ENCODE results near the gene HERC6.
A peak's percentile ranks its signal among the peaks of the same experiment; 100 is the strongest.
"Not testable (repeated sequence)": the region's sequence is repeated elsewhere in the genome, so short reads cannot be mapped to it uniquely, and the experiment has no call there.

The HERC6 gene

GRCh38 chr4:88447371-88448095 is 68.9 kb downstream of the HERC6 start:
- H3K4me3 ChIP-seq: no peak overlapping the region
- H3K27ac ChIP-seq: no peak overlapping the region
- no peak for DNase-seq (ENCODE audit: low spot score)
- TF ChIP-seq CTCF (IDR thresholded peaks at IDR 0.05): no peak

- not testable (repeated sequence) for DNase-seq (ENCODE audit: low spot score); H3K4me3 ChIP-seq; H3K27ac ChIP-seq
Measured at GRCh38 chr4:88448211-88448765, 69.6 kb downstream of the HERC6 start.

- H3K4me3 ChIP-seq: no peak overlapping the region
- no peak for DNase-seq (ENCODE audit: low spot score)
- no peak overlapping the region for H3K27ac ChIP-seq
- TF ChIP-seq CTCF (IDR thresholded peaks at IDR 0.05): no peak
Measured at GRCh38 chr4:88448889-88449288, 70.2 kb downstream of the HERC6 start.

- no peak for DNase-seq (ENCODE audit: low spot score)
- no peak overlapping the region for H3K4me3 ChIP-seq
- no peak for TF ChIP-seq CTCF (IDR thresholded peaks at IDR 0.05)
- H3K27ac ChIP-seq: no peak overlapping the region
Measured at GRCh38 chr4:88449290-88449689, 70.6 kb downstream of the HERC6 start.

- no peak for TF ChIP-seq CTCF (IDR thresholded peaks at IDR 0.05)
- H3K27ac ChIP-seq: no peak overlapping the region
- DNase-seq (ENCODE audit: low spot score): no peak
Measured at GRCh38 chr4:88451205-88451604, 72.6 kb downstream of the HERC6 start.

GRCh38 chr4:88452912-88453311 is 74.3 kb downstream of the HERC6 start:
- TF ChIP-seq CTCF (IDR thresholded peaks at IDR 0.05): no peak
- no peak for DNase-seq (ENCODE audit: low spot score)
- no peak overlapping the region for H3K4me3 ChIP-seq
- H3K27ac ChIP-seq: no peak overlapping the region

More at GRCh38 chr4:88451205-88451604, 72.6 kb downstream of the HERC6 start:
- no peak overlapping the region for H3K4me3 ChIP-seq

- peak; percentile 95 for DNase-seq (ENCODE audit: low spot score)
- Histone ChIP-seq H3K27ac (peak within 1 kb of the TSS; percentile 84 to 89), H3K4me3 (peak within 1 kb of the TSS; percentile 88)
- TF ChIP-seq CTCF (IDR thresholded peaks at IDR 0.05): peak; percentile 45
Measured at GRCh38 chr4:88456670-88457306, 78.1 kb downstream of the HERC6 start, which contains the start of gene HERC5. Gene HERC5, plus strand, starts transcription at chr4:88457119. Its CDS starts 151 bp downstream, at chr4:88457270.
